Liver (tissue), 9 donors: ENCODE data around the gene RPP25L. TPM values are rescaled to one million over a fixed set of nuclear protein-coding genes. Genes with fewer than 3 reads are reported as not detected.

Source experiments
- DNase-seq: peaks from one replicate; pipeline ENCODE4 v3.0.0-alpha.2; 2017; ENCODE audit warnings: low spot score
- H3K27ac ChIP-seq, 2 donors: one replicate each; pipeline ENCODE4 v1.7.0; 2013; ENCODE audit warnings: inconsistent platforms in 2 of 2, low read length in 2 of 2, control low read depth in 1 of 2, low read depth in 1 of 2, mild to moderate bottlenecking in 1 of 2
- H3K27me3 ChIP-seq, 4 donors: one replicate each; pipeline versions ENCODE4 v1.6.1 to v1.7.0; 2013; ENCODE audit warnings: low read length in 3 of 4, inconsistent platforms in 1 of 4, mild to moderate bottlenecking in 1 of 4, moderate library complexity in 1 of 4; ENCODE audit not compliant: control insufficient read depth in 4 of 4, insufficient read depth in 4 of 4
- H3K36me3 ChIP-seq, 4 donors: one replicate each; pipeline versions ENCODE4 v1.6.1 to v1.7.0; 2013; ENCODE audit warnings: low read length in 3 of 4, mild to moderate bottlenecking in 3 of 4, low read depth in 1 of 4, moderate library complexity in 1 of 4; ENCODE audit not compliant: control insufficient read depth in 4 of 4, insufficient read depth in 3 of 4
- H3K4me1 ChIP-seq, 4 donors: one replicate each; pipeline versions ENCODE4 v1.6.1 to v1.7.0; 2013; ENCODE audit warnings: low read length in 3 of 4, mild to moderate bottlenecking in 3 of 4, moderate library complexity in 1 of 4; ENCODE audit not compliant: control insufficient read depth in 4 of 4, insufficient read depth in 4 of 4
- H3K4me3 ChIP-seq, 3 donors: one replicate each; pipeline versions ENCODE4 v1.6.1 to v1.7.0; 2013; ENCODE audit warnings: low read length in 3 of 3, control low read depth in 1 of 3, low read depth in 1 of 3, mild to moderate bottlenecking in 1 of 3
- H3K9ac ChIP-seq, 2 donors: one replicate each; pipeline ENCODE4 v1.7.0; 2013; ENCODE audit warnings: low read length in 2 of 2, mild to moderate bottlenecking in 2 of 2, moderate library complexity in 2 of 2, control low read depth in 1 of 2, low read depth in 1 of 2
- H3K9me3 ChIP-seq, 4 donors: one replicate each; pipeline versions ENCODE4 v1.6.1 to v1.7.0; 2013; ENCODE audit warnings: low read length in 3 of 4; ENCODE audit not compliant: control insufficient read depth in 4 of 4
- CTCF ChIP-seq: fragments of 150-350 bp; IDR thresholded peaks from 2 replicates; pipeline ENCODE4 v1.5.1; 2017; ENCODE audit warnings: improper control_type of control experiment, low read depth, low read length; ENCODE audit not compliant: missing input control
- EGR1 ChIP-seq, 2 donors: IDR thresholded peaks; 2 replicates each; pipeline ENCODE4 v1.6.1; 2016 to 2018; ENCODE audit warnings: antibody characterized with exemption in 2 of 2, low read depth in 2 of 2
- FOXA1 ChIP-seq: IDR thresholded peaks from 2 replicates; pipeline ENCODE4 v1.6.1; 2016; ENCODE audit warnings: antibody characterized with exemption
- FOXA2 ChIP-seq: IDR thresholded peaks from 2 replicates; pipeline ENCODE4 v1.6.1; 2016; ENCODE audit warnings: antibody characterized with exemption
- GABPA ChIP-seq, 2 donors: IDR thresholded peaks in 1 of 2; conservative IDR thresholded peaks in 1 of 2; 2 replicates each; pipeline ENCODE4 v1.6.1; 2016; ENCODE audit warnings: antibody characterized with exemption in 2 of 2, mild to moderate bottlenecking in 1 of 2, moderate library complexity in 1 of 2
- HNF4A ChIP-seq, 2 donors: conservative IDR thresholded peaks; 2 replicates each; pipeline ENCODE4 v1.6.1; 2016; ENCODE audit warnings: antibody characterized with exemption in 2 of 2, mild to moderate bottlenecking in 2 of 2
- HNF4G ChIP-seq: IDR thresholded peaks from 2 replicates; pipeline ENCODE4 v1.6.1; 2016; ENCODE audit warnings: antibody characterized with exemption
- JUND ChIP-seq, 2 donors: IDR thresholded peaks; 2 replicates each; pipeline ENCODE4 v1.6.1; 2016; ENCODE audit warnings: antibody characterized with exemption in 2 of 2
- MAX ChIP-seq: IDR thresholded peaks from 2 replicates; pipeline ENCODE4 v1.6.1; 2016; ENCODE audit warnings: antibody characterized with exemption
- NR2F2 ChIP-seq: IDR thresholded peaks from 2 replicates; pipeline ENCODE4 v1.6.1; 2016; ENCODE audit warnings: antibody characterized with exemption
- RAD21 ChIP-seq, 2 donors: IDR thresholded peaks; 2 replicates each; pipeline ENCODE4 v1.6.1; 2016; ENCODE audit warnings: antibody characterized with exemption in 2 of 2, mild to moderate bottlenecking in 2 of 2
- REST ChIP-seq: IDR thresholded peaks from 2 replicates; pipeline ENCODE4 v1.6.1; 2016; ENCODE audit warnings: antibody characterized with exemption, mild to moderate bottlenecking
- RXRA ChIP-seq, 2 donors: IDR thresholded peaks; 2 replicates each; pipeline ENCODE4 v1.6.1; 2017 to 2018; ENCODE audit warnings: antibody characterized with exemption in 2 of 2, mild to moderate bottlenecking in 1 of 2
- SP1 ChIP-seq: IDR thresholded peaks from 2 replicates; pipeline ENCODE4 v1.6.1; 2018; ENCODE audit warnings: antibody characterized with exemption, mild to moderate bottlenecking
- TAF1 ChIP-seq: conservative IDR thresholded peaks from 2 replicates; pipeline ENCODE4 v1.6.1; 2016; ENCODE audit warnings: antibody characterized with exemption, mild to moderate bottlenecking
- YY1 ChIP-seq: IDR thresholded peaks from 2 replicates; pipeline ENCODE4 v1.6.1; 2016; ENCODE audit warnings: antibody characterized with exemption, mild to moderate bottlenecking
- ZBTB33 ChIP-seq: IDR thresholded peaks from 2 replicates; pipeline ENCODE4 v1.6.1; 2016; ENCODE audit warnings: antibody characterized with exemption
- WGBS: extraction: QIAGEN DNeasy Blood & Tissue Kit; methylation state at CpG from one replicate; pipeline ENCODE4 v1.1.7; 2013; 5-methylcytosine and 5-hydroxymethylcytosine counted together
- polyA plus RNA-seq, 2 donors: library from polyadenylated mRNA; stranded (reverse) in 1 of 2; unstranded in 1 of 2; fragments of 200-250 nt in 1 of 2; fragments of >200 nt in 1 of 2; fragmentation: Nextera tagmentation in 1 of 2; extraction: Ambion mirVana in 1 of 2; gene quantifications; one replicate each; pipeline versions ENCODE4 v1.2.1 to v1.2.3, GENCODE V29; 2013 to 2015
- total RNA-seq, 2 donors: library from RNA; depleted of rRNA; stranded (reverse); fragments of >200 nt; gene quantifications; one replicate each; pipeline ENCODE4 v1.2.3, GENCODE V29; 2014
- TF ChIP-seq, protein P1 (sequence below): IDR thresholded peaks from 2 replicates; pipeline ENCODE4 v1.6.1; 2016; ENCODE audit warnings: antibody characterized with exemption
- donor health status: healthy.
- donor health status: healthy.
- donor health status: healthy.
- donor health status: healthy.
- donor health status: healthy.

Gene RPP25L
- total and polyA plus RNA-seq, 4 donors: 18.6 to 33.4 (median 24.2) TPM

- H3K4me3 ChIP-seq: no peak overlapping the region
- H3K4me1 ChIP-seq: peaks cover 22 to 65% (median 50%) of the 10 kb centered on the region in 4 donors
- peaks cover 0 to 2% (median 0%) of the 10 kb centered on the region in 4 donors for H3K27me3 ChIP-seq
- no peaks in the 10 kb centered on the region for H3K9me3 ChIP-seq
- no peak for TF ChIP-seq HNF4G
- TF ChIP-seq, protein P1, sequence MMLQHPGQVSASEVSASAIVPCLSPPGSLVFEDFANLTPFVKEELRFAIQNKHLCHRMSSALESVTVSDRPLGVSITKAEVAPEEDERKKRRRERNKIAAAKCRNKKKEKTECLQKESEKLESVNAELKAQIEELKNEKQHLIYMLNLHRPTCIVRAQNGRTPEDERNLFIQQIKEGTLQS: no peak
- TF ChIP-seq GABPA (IDR thresholded peaks at IDR 0.05 in 1 of 2, conservative IDR thresholded peaks at IDR 0.05 in 1 of 2): no peak
- no peak for TF ChIP-seq REST
- TF ChIP-seq HNF4A (conservative IDR thresholded peaks at IDR 0.05): peak; percentile 56 to 64
- no peak for TF ChIP-seq JUND (IDR thresholded peaks at IDR 0.05)
- no peak for TF ChIP-seq MAX
- peak in 1 of 2 donors; percentile 35 for TF ChIP-seq RXRA (IDR thresholded peaks at IDR 0.05)
- no peak for TF ChIP-seq TAF1
- TF ChIP-seq NR2F2: peak; percentile 76
- no peak for TF ChIP-seq RAD21 (IDR thresholded peaks at IDR 0.05)
- no peak for TF ChIP-seq FOXA2
- no peak for TF ChIP-seq YY1
- no peak for TF ChIP-seq CTCF
- TF ChIP-seq SP1: peak; percentile 36
- no peak for TF ChIP-seq EGR1 (IDR thresholded peaks at IDR 0.05; ENCODE audit: low read depth in 2 of 2)
- no peak for TF ChIP-seq ZBTB33
- no peak for TF ChIP-seq FOXA1
- DNase-seq: no peak
- H3K36me3 ChIP-seq: no peaks in the 10 kb centered on the region
- H3K27ac ChIP-seq: peak overlapping the region; percentile 39 to 66
- 6% methylated on average over 26 of the region's 26 CpGs for WGBS
- H3K9ac ChIP-seq: peak overlapping the region in 1 of 2 donors; percentile 19
These were observed 18.8 kb downstream of the RPP25L start for GRCh38 chr9:34592895-34593601.
